ENCODE results near the gene UNC45A. TPM values are rescaled to one million over a fixed set of nuclear protein-coding genes. Genes with fewer than 3 reads are reported as not detected.

UNC45A gene
- total and polyA plus RNA-seq, 2 of the 13 experiments (the other 11 are each of a cell fraction or from before 2014, with no cell fraction given) = 33.8 to 39.7 TPM

- TF ChIP-seq ARID3A (IDR thresholded peaks at IDR 0.05; ENCODE audit: low read depth, low read length) (no peak), ZNF800 (CRISPR knock-in tag; IDR thresholded peaks at IDR 0.05) (peak; percentile 21; the same call in 1 of the 2 replicates), ZNF276 (CRISPR knock-in tag; IDR thresholded peaks at IDR 0.05; ENCODE audit: low read depth) (no peak; the same call in 1 of the 2 replicates), ZNF546 (CRISPR knock-in tag; conservative IDR thresholded peaks at IDR 0.05) (peak; percentile 26; the same call in 1 of the 2 replicates), SKIL (CRISPR knock-in tag; IDR thresholded peaks at IDR 0.05; ENCODE audit: borderline replicate concordance) (no peak), JUN (CRISPR knock-in tag; IDR thresholded peaks at IDR 0.05) (no peak), KDM5B (CRISPR knock-in tag; IDR thresholded peaks at IDR 0.05; ENCODE audit: borderline replicate concordance) (0 out of 2 replicates have a peak, but pooled peaks have one; percentile 43), ZFAT (CRISPR knock-in tag; conservative IDR thresholded peaks at IDR 0.05) (no peak), ZNF883 (CRISPR knock-in tag; IDR thresholded peaks at IDR 0.05; ENCODE audit: not compliant biosample characterization) (no peak), ZNF382 (CRISPR knock-in tag; IDR thresholded peaks at IDR 0.05; ENCODE audit: borderline replicate concordance) (no peak), THRA (CRISPR knock-in tag; IDR thresholded peaks at IDR 0.05; ENCODE audit: borderline replicate concordance) (no peak; the same call in 1 of the 2 replicates), ZNF274 (CRISPR knock-in tag; IDR thresholded peaks at IDR 0.05) (no peak), ETS1 (CRISPR knock-in tag; IDR thresholded peaks at IDR 0.05) (no peak), SIN3A (IDR thresholded peaks at IDR 0.05; ENCODE audit: borderline replicate concordance, low read depth, low read length) (no peak), SNAPC2 (CRISPR knock-in tag; IDR thresholded peaks at IDR 0.05) (no peak), NCOA5 (CRISPR knock-in tag; IDR thresholded peaks at IDR 0.05) (no peak)
Observed at GRCh38 chr15:90934949-90935751, at the start of gene UNC45A (continued).

Measured in HepG2 (cell line).